H9 (cell line): ENCODE measurements around the gene TMEM222. TPM values are rescaled to one million over a fixed set of nuclear protein-coding genes. Genes with fewer than 3 reads are reported as not detected.

Experiments used
- DNase-seq: peaks from one replicate; pipeline ENCODE4 v3.0.0-alpha.2; 2017
- H2AFZ ChIP-seq: one replicate; pipeline ENCODE4 v1.6.1; 2013; ENCODE audit warnings: mild to moderate bottlenecking, low read length, control low read depth, moderate library complexity
- H2AK5ac ChIP-seq: 2 replicates; pipeline ENCODE4 v1.6.1; 2013; ENCODE audit warnings: low read length, control low read depth, mixed read lengths; ENCODE audit not compliant: insufficient read length
- H2BK120ac ChIP-seq: one replicate; pipeline ENCODE4 v1.6.1; 2013; ENCODE audit warnings: low read depth, mild to moderate bottlenecking, low read length, control low read depth, inconsistent platforms; ENCODE audit not compliant: poor library complexity, severe bottlenecking
- H2BK12ac ChIP-seq: 2 replicates; pipeline ENCODE4 v1.6.1; 2013; ENCODE audit warnings: low read length, control low read depth, mixed read lengths, low read depth; ENCODE audit not compliant: insufficient read length
- H2BK15ac ChIP-seq: 2 replicates; pipeline ENCODE4 v1.6.1; 2013; ENCODE audit warnings: low read depth, low read length, control low read depth
- H2BK20ac ChIP-seq: one replicate; pipeline ENCODE4 v1.6.1; 2013; ENCODE audit warnings: low read depth, mild to moderate bottlenecking, low read length, control low read depth, inconsistent platforms; ENCODE audit not compliant: poor library complexity, severe bottlenecking
- H2BK5ac ChIP-seq: 2 replicates; pipeline ENCODE4 v1.6.1; 2013; ENCODE audit warnings: low read length, control low read depth, mixed read lengths; ENCODE audit not compliant: insufficient read length
- H3K14ac ChIP-seq: 2 replicates; pipeline ENCODE4 v1.6.1; 2013; ENCODE audit warnings: low read length, control low read depth; ENCODE audit not compliant: insufficient read depth
- H3K18ac ChIP-seq: 2 replicates; pipeline ENCODE4 v1.6.1; 2013; ENCODE audit warnings: low read depth, mild to moderate bottlenecking, mixed read lengths, low read length, control low read depth; ENCODE audit not compliant: insufficient read length
- H3K23ac ChIP-seq: 2 replicates; pipeline ENCODE4 v1.6.1; 2013; ENCODE audit warnings: low read length, control low read depth, mixed read lengths, low read depth; ENCODE audit not compliant: insufficient read length
- H3K23me2 ChIP-seq: 2 replicates; pipeline ENCODE4 v1.6.1; 2013; ENCODE audit warnings: low read depth, mild to moderate bottlenecking, mixed read lengths, low read length, control low read depth; ENCODE audit not compliant: insufficient read length, poor library complexity, severe bottlenecking
- H3K27ac ChIP-seq: 2 replicates; pipeline ENCODE4 v1.5.1; 2013; ENCODE audit warnings: low read length, control low read depth, mixed read lengths, low read depth; ENCODE audit not compliant: insufficient read length
- H3K27me3 ChIP-seq: 2 replicates; pipeline ENCODE4 v1.6.1; 2013; ENCODE audit warnings: low read length, control low read depth, inconsistent platforms; ENCODE audit not compliant: insufficient read depth
- H3K4ac ChIP-seq: 2 replicates; pipeline ENCODE4 v1.6.1; 2013; ENCODE audit warnings: low read depth, mild to moderate bottlenecking, control low read depth, inconsistent platforms, low read length, moderate library complexity
- H3K4me1 ChIP-seq: 2 replicates; pipeline ENCODE4 v1.6.1; 2013; ENCODE audit warnings: low read length, control low read depth, inconsistent platforms; ENCODE audit not compliant: insufficient read depth
- H3K4me2 ChIP-seq: 2 replicates; pipeline ENCODE4 v1.6.1; 2013; ENCODE audit warnings: low read length, control low read depth, mixed read lengths; ENCODE audit not compliant: insufficient read length, insufficient read depth
- H3K56ac ChIP-seq: 2 replicates; pipeline ENCODE4 v1.6.1; 2013; ENCODE audit warnings: low read depth, mild to moderate bottlenecking, mixed read lengths, low read length, control low read depth; ENCODE audit not compliant: insufficient read length
- H3K79me1 ChIP-seq: 2 replicates; pipeline ENCODE4 v1.6.1; 2013; ENCODE audit warnings: low read depth, mild to moderate bottlenecking, moderate library complexity, low read length, control low read depth, inconsistent platforms; ENCODE audit not compliant: insufficient read depth, poor library complexity, severe bottlenecking
- H3K79me2 ChIP-seq: 2 replicates; pipeline ENCODE4 v1.6.1; 2013; ENCODE audit warnings: low read length, control low read depth, inconsistent platforms; ENCODE audit not compliant: insufficient read depth
- H3K9ac ChIP-seq: 2 replicates; pipeline ENCODE4 v1.6.1; 2013; ENCODE audit warnings: low read length, control low read depth, mixed read lengths; ENCODE audit not compliant: insufficient read length; ENCODE audit errors: extremely low read depth
- H3K9me3 ChIP-seq: one replicate; pipeline ENCODE4 v1.6.1; 2013; ENCODE audit warnings: low read depth, low read length, inconsistent platforms; ENCODE audit not compliant: control insufficient read depth
- H3T11ph ChIP-seq: one replicate; pipeline ENCODE4 v1.6.1; 2013; ENCODE audit warnings: mild to moderate bottlenecking, low read length, control low read depth, inconsistent platforms
- H4K20me1 ChIP-seq: one replicate; pipeline ENCODE4 v1.6.1; 2013; ENCODE audit not compliant: control insufficient read depth, insufficient read length, insufficient read depth
- H4K5ac ChIP-seq: 2 replicates; pipeline ENCODE4 v1.6.1; 2013; ENCODE audit warnings: low read depth, mild to moderate bottlenecking, mixed read lengths, low read length, control low read depth; ENCODE audit not compliant: insufficient read length
- H4K8ac ChIP-seq: replicated peaks from 2 replicates; pipeline ENCODE4 v1.6.1; 2013; ENCODE audit warnings: low read length, control low read depth, mixed read lengths, low read depth; ENCODE audit not compliant: insufficient read length
- H4K91ac ChIP-seq: 2 replicates; pipeline ENCODE4 v1.6.1; 2013; ENCODE audit warnings: low read depth, mild to moderate bottlenecking, moderate library complexity, mixed read lengths, low read length, control low read depth; ENCODE audit not compliant: insufficient read length
- H3K27ac Mint-ChIP-seq, 3 experiments: 2 replicates in 2 of 3; 3 replicates in 1 of 3; pipeline ENCODE4 v1.8.0; 2020 to 2021; ENCODE audit warnings: mixed read lengths in 3 of 3, mild to moderate bottlenecking in 1 of 3, moderate library complexity in 1 of 3
- H3K27me3 Mint-ChIP-seq: 2 replicates; pipeline ENCODE4 v1.8.0; 2021; ENCODE audit warnings: low read depth, mild to moderate bottlenecking, moderate library complexity, mixed read lengths
- H3K36me3 Mint-ChIP-seq, 3 experiments: 2 replicates in 2 of 3; 3 replicates in 1 of 3; pipeline ENCODE4 v1.8.0; 2020 to 2021; ENCODE audit warnings: low read depth in 3 of 3, mixed read lengths in 3 of 3; ENCODE audit not compliant: insufficient read depth in 1 of 3
- H3K4me1 Mint-ChIP-seq, 2 experiments: 2 replicates each; pipeline ENCODE4 v1.8.0; 2020; ENCODE audit warnings: mixed read lengths in 2 of 2
- H3K4me3 Mint-ChIP-seq, 2 experiments: 2 replicates in 1 of 2; 3 replicates in 1 of 2; pipeline ENCODE4 v1.8.0; 2020 to 2021; ENCODE audit warnings: mild to moderate bottlenecking in 2 of 2, mixed read lengths in 2 of 2, moderate library complexity in 1 of 2
- H3K9me3 Mint-ChIP-seq, 2 experiments: 2 replicates in 1 of 2; 3 replicates in 1 of 2; pipeline ENCODE4 v1.8.0; 2020; ENCODE audit warnings: mild to moderate bottlenecking in 2 of 2, mixed read lengths in 2 of 2, moderate library complexity in 1 of 2
- WGBS: extraction: QIAGEN DNeasy Blood & Tissue Kit; methylation state at CpG from one replicate; pipeline ENCODE4 v1.1.7; 2013; ENCODE audit warnings: missing lambda C conversion rate, low lambda C conversion rate, mixed read lengths; ENCODE audit not compliant: insufficient read length; ENCODE audit errors: extremely low coverage; 5-methylcytosine and 5-hydroxymethylcytosine counted together
- total RNA-seq: library from RNA; stranded (reverse); gene quantifications from 2 replicates; pipeline ENCODE4 v1.2.1, GENCODE V29; 2021
- TF ChIP-seq, protein P1 (sequence below): fragments of 200-600 bp; sonication (generic); conservative IDR thresholded peaks from 3 replicates; pipeline ENCODE4 v1.8.0; 2021; ENCODE audit warnings: antibody characterized with exemption, mild to moderate bottlenecking

Gene TMEM222
- total RNA-seq, 1 experiment from 2014 or later, result 36.8 TPM

DNA sequence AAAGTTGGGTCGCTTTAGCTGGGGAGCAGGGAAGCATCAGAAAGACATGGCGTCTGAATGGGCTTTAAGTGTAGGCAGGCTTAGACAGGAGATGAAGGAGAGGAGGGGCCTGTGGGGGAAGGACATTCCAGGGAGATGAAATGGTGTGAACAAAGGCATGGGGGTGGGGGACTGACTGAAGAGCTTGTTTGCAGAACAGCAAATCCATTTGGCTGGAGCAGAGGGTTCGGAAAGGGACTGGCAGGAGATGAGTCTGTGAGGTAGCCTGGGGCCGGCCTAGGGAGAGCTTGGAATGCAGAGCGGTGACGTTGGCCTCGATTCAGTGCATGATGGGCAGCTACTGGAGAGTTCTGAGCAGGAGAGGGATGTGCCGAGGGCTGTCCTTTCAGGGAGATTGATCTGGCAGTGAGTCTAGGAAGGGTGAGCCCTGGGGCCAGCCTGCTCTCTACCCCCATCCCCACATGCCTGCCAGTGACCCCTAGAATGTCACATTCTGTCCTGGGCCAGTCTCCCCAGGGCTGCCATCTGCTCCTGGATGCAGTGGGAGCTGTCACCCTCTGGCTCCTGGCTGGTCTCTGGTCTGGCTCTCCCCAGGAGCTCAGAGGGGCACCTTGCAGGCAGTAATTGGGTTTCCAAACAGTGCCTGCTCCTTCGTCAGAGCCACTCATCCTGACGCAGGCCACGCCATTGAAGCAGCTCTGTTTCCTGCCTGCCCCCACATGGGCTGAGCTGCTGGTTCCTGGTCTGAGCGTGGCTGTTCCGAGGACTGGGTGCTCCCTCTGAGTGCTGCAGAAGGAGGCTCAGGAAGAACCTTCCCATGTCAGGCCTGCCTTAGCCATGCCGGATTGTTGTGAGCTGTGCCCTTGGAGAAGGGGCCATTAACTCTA, 22.3 kb upstream of the TMEM222 start:
- H4K91ac ChIP-seq, result no peak overlapping the region
- H2BK15ac ChIP-seq, result no peak overlapping the region
- H2AFZ ChIP-seq, result no peak overlapping the region
- no peak overlapping the region for H3K4me2 ChIP-seq
- H3K79me2 ChIP-seq, result no peaks in the 10 kb centered on the region
- H3K18ac ChIP-seq, result no peak overlapping the region
- H3K23me2 ChIP-seq, result no peaks in the 10 kb centered on the region
- no peak overlapping the region for H3K56ac ChIP-seq
- no peaks in the 10 kb centered on the region for H3K9me3 Mint-ChIP-seq
- H3K14ac ChIP-seq, result no peak overlapping the region
- no peak overlapping the region for H3T11ph ChIP-seq
- no peak overlapping the region for H2BK5ac ChIP-seq
- no peak overlapping the region for H2BK120ac ChIP-seq
- peaks cover 29 to 39% of the 10 kb centered on the region in 2 experiments for H3K4me1 Mint-ChIP-seq
- peak overlapping the region in 2 of 3 experiments; percentile 60 to 65; a peak in 5 of 7 replicates for H3K27ac Mint-ChIP-seq
- TF ChIP-seq, protein P1, sequence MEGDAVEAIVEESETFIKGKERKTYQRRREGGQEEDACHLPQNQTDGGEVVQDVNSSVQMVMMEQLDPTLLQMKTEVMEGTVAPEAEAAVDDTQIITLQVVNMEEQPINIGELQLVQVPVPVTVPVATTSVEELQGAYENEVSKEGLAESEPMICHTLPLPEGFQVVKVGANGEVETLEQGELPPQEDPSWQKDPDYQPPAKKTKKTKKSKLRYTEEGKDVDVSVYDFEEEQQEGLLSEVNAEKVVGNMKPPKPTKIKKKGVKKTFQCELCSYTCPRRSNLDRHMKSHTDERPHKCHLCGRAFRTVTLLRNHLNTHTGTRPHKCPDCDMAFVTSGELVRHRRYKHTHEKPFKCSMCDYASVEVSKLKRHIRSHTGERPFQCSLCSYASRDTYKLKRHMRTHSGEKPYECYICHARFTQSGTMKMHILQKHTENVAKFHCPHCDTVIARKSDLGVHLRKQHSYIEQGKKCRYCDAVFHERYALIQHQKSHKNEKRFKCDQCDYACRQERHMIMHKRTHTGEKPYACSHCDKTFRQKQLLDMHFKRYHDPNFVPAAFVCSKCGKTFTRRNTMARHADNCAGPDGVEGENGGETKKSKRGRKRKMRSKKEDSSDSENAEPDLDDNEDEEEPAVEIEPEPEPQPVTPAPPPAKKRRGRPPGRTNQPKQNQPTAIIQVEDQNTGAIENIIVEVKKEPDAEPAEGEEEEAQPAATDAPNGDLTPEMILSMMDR, result no peak
- H3K4me3 Mint-ChIP-seq, result no peak overlapping the region; a peak in 1 of 5 replicates
- no peak overlapping the region for H4K8ac ChIP-seq
- H2BK20ac ChIP-seq, result no peak overlapping the region
- H3K9me3 ChIP-seq, result no peaks in the 10 kb centered on the region
- no peak overlapping the region for H3K4ac ChIP-seq
- H2BK12ac ChIP-seq, result no peak overlapping the region
- peak; percentile 79 for DNase-seq
- no peak overlapping the region for H3K23ac ChIP-seq
- no peak overlapping the region for H3K27ac ChIP-seq
- no peak overlapping the region for H2AK5ac ChIP-seq
- no peak overlapping the region for H4K5ac ChIP-seq
- H3K27me3 ChIP-seq, result no peaks in the 10 kb centered on the region
- H3K9ac ChIP-seq, result no peak overlapping the region
- H4K20me1 ChIP-seq, result peaks cover 2% of the 10 kb centered on the region
- no peaks in the 10 kb centered on the region for H3K27me3 Mint-ChIP-seq
- WGBS, result no CpG with 5 or more reads among the region's 14 CpGs
- peaks cover 4 to 9% (median 5%) of the 10 kb centered on the region in 3 experiments; a peak in 4 of 7 replicates for H3K36me3 Mint-ChIP-seq
- H3K4me1 ChIP-seq, result peaks cover 9% of the 10 kb centered on the region; the same call in 1 of the 2 replicates
- H3K79me1 ChIP-seq, result no peaks in the 10 kb centered on the region
